GM12878 (cell line): Measurements from ENCODE around the gene NRM. TPM values are rescaled to one million over a fixed set of nuclear protein-coding genes. Genes with fewer than 3 reads are reported as not detected.
A peak's percentile ranks its signal among the peaks of the same experiment; 100 is the strongest.

ENCODE experiments used
- ATAC-seq: fragments of 200-7000 bp; cut with Tn5 transposase; 3 replicates; pipeline ENCODE4 v1.9.1; 2020; ENCODE audit warnings: mild to moderate bottlenecking, moderate library complexity
- BruUV-seq: library from RNA; stranded (reverse); fragments of 400-500 nt; replicated peaks from 2 replicates; lab custom pipeline; 2021; lab: Mats Ljungman, UMichigan
- CTCF ChIA-PET: fragments of 300-600 bp; sonication (Branson Sonifier 250); formaldehyde crosslinking; extraction: SDS; loops from one replicate; lab custom pipeline; 2021; ENCODE audit warnings: inconsistent platforms; lab: Yijun Ruan, JAX
- POLR2A ChIA-PET: fragments of 350-600 bp; formaldehyde crosslinking; extraction: SDS; loops from one replicate; lab custom pipeline; 2021; ENCODE audit warnings: inconsistent platforms; lab: Charles Lee
- RAD21 ChIA-PET: fragments of 300-600 bp; sonication (Branson Sonifier 250); formaldehyde crosslinking; loops from one replicate; lab custom pipeline; 2023; ENCODE audit warnings: antibody characterized with exemption; ENCODE audit not compliant: unreplicated experiment; lab: Charles Lee
- SMC1A ChIA-PET: fragments of 300-600 bp; sonication (Branson Sonifier 250); formaldehyde crosslinking; loops from one replicate; lab custom pipeline; 2023; ENCODE audit not compliant: unreplicated experiment, uncharacterized antibody; lab: Charles Lee
- DNase-seq: peaks from one replicate; pipeline ENCODE4 v3.0.0-alpha.2; 2011; ENCODE audit warnings: low read depth, low spot score
- FAIRE-seq: peaks from 3 replicates; lab custom pipeline; 2011; peaks lifted over from hg19 to GRCh38; lab: Jason Lieb, UNC
- H2AFZ ChIP-seq: 2 replicates; pipeline ENCODE4 v1.6.0; 2011; ENCODE audit warnings: low read depth, low read length, control low read depth; ENCODE audit not compliant: control insufficient read depth
- H3K27ac ChIP-seq: 2 replicates; pipeline ENCODE4 v1.5.1; 2011; ENCODE audit warnings: control low read depth; ENCODE audit not compliant: control insufficient read depth, insufficient read depth
- H3K27me3 ChIP-seq, 2 experiments: replicated peaks in 1 of 2; 2 replicates each; pipeline versions ENCODE4 v1.6.0 to v1.6.1; 2011; ENCODE audit warnings: low read length in 1 of 2; ENCODE audit not compliant: control insufficient read depth in 2 of 2, insufficient read depth in 2 of 2
- H3K36me3 ChIP-seq, 2 experiments: 2 replicates each; pipeline ENCODE4 v1.5.1; 2011; ENCODE audit warnings: low read length in 1 of 2; ENCODE audit not compliant: control insufficient read depth in 2 of 2, insufficient read depth in 2 of 2
- H3K4me1 ChIP-seq: 2 replicates; pipeline ENCODE4 v1.6.1; 2011; ENCODE audit warnings: mild to moderate bottlenecking, low read length, moderate library complexity, mixed read lengths; ENCODE audit not compliant: control insufficient read depth, insufficient read depth
- H3K4me2 ChIP-seq: 2 replicates; pipeline ENCODE4 v1.6.0; 2011; ENCODE audit warnings: control low read depth; ENCODE audit not compliant: control insufficient read depth, insufficient read depth
- H3K4me3 ChIP-seq: fragments of 200-600 bp; sonication (generic); 2 replicates; pipeline ENCODE4 v1.5.1; 2016
- H3K79me2 ChIP-seq: 2 replicates; pipeline ENCODE4 v1.6.0; 2011; ENCODE audit warnings: low read length; ENCODE audit not compliant: control insufficient read depth, insufficient read depth
- H3K9ac ChIP-seq: 2 replicates; pipeline ENCODE4 v1.8.0; 2011; ENCODE audit warnings: low read length, control low read depth, mixed read lengths; ENCODE audit not compliant: control insufficient read depth, insufficient read depth
- H3K9me3 ChIP-seq: replicated peaks from 3 replicates; pipeline ENCODE4 v1.5.1; 2011; ENCODE audit warnings: mild to moderate bottlenecking, low read length; ENCODE audit not compliant: control insufficient read depth, insufficient read depth
- H4K20me1 ChIP-seq: 2 replicates; pipeline ENCODE4 v1.6.0; 2011; ENCODE audit not compliant: control insufficient read depth, insufficient read depth
- BRCA1 ChIP-seq: IDR thresholded peaks from 2 replicates; pipeline ENCODE4 v1.6.1; 2011; ENCODE audit warnings: low read depth, low read length, improper control_type of control experiment
- CBFB ChIP-seq: IDR thresholded peaks from 2 replicates; pipeline ENCODE4 v1.6.1; 2016; ENCODE audit warnings: antibody characterized with exemption, low read depth
- CTCF ChIP-seq, 3 experiments: IDR thresholded peaks in 2 of 3; conservative IDR thresholded peaks in 1 of 3; 2 replicates each; pipeline ENCODE4 v1.5.1; 2011; ENCODE audit warnings: low read depth in 3 of 3, low read length in 3 of 3, mild to moderate bottlenecking in 3 of 3, control low read depth in 2 of 3, moderate library complexity in 2 of 3, inconsistent platforms in 1 of 3, mixed read lengths in 1 of 3; ENCODE audit not compliant: control insufficient read depth in 2 of 3, insufficient read depth in 1 of 3; ENCODE audit errors: extremely low read depth in 1 of 3
- ESRRA ChIP-seq: IDR thresholded peaks from 2 replicates; pipeline ENCODE4 v1.6.1; 2012; ENCODE audit warnings: mild to moderate bottlenecking, low read length, improper control_type of control experiment
- FOXK2 ChIP-seq: fragments of 450-650 bp; IDR thresholded peaks from 2 replicates; pipeline ENCODE4 v1.6.1; 2017; ENCODE audit warnings: mild to moderate bottlenecking, moderate library complexity
- IRF5 ChIP-seq: fragments of 450-650 bp; IDR thresholded peaks from 2 replicates; pipeline ENCODE4 v1.6.1; 2017; ENCODE audit warnings: borderline replicate concordance
- NFYB ChIP-seq: IDR thresholded peaks from 2 replicates; pipeline ENCODE4 v1.6.1; 2011; ENCODE audit warnings: low read depth, mild to moderate bottlenecking, low read length, improper control_type of control experiment, moderate library complexity; ENCODE audit not compliant: insufficient read depth
- SMC3 ChIP-seq: IDR thresholded peaks from 2 replicates; pipeline ENCODE4 v1.6.1; 2011; ENCODE audit warnings: low read length, improper control_type of control experiment, borderline replicate concordance
- WGBS: methylation state at CpG from one replicate; pipeline ENCODE4 v1.1.6; 2016; ENCODE audit warnings: low lambda C conversion rate; ENCODE audit not compliant: insufficient replicate concordance, insufficient coverage; ENCODE audit errors: missing lambda C conversion rate; 5-methylcytosine and 5-hydroxymethylcytosine counted together
- in situ Hi-C: fragments of 300-500 bp; cut with MboI; formaldehyde crosslinking; loops from 9 replicates; pipeline ENCODE4 v1.14.3; 2018; ENCODE audit warnings: mixed read lengths
- intact Hi-C: fragments of 100-400 bp; cut with micrococcal nuclease; formaldehyde crosslinking; loops from one replicate; pipeline ENCODE4 v1.14.2; 2022; ENCODE audit not compliant: unreplicated experiment
- polyA plus RNA-seq, 11 experiments: library from polyadenylated mRNA; depleted of rRNA in 4 of 11; unstranded in 6 of 11; stranded (reverse) in 5 of 11; fragments of >200 nt; fragmentation: Nextera tagmentation in 4 of 11; fragmentation: Illumina TruSeq in 1 of 11; extraction: Ambion mirVana in 4 of 11; extraction: Trizol in 1 of 11; gene quantifications; 1 replicate in 1 of 11; 2 replicates in 10 of 11; pipeline versions ENCODE4 v1.2.1 to v1.2.3, GENCODE V29; 2011 to 2016; ENCODE audit warnings: inconsistent platforms in 2 of 11, missing spikeins in 2 of 11, low read depth in 1 of 11
- total RNA-seq, 4 experiments: library from RNA; depleted of rRNA in 3 of 4; stranded (reverse); fragments of >200 nt in 3 of 4; fragmentation: Illumina TruSeq in 1 of 4; extraction: Trizol in 1 of 4; gene quantifications; 2 replicates each; pipeline versions ENCODE4 v1.2.1 to v1.2.3, GENCODE V29; 2013 to 2021

Gene NRM
- total and polyA plus RNA-seq, 10 of the 15 experiments (the other 5 are each of a cell fraction or from before 2014, with no cell fraction given), result 15.4 to 46.7 (median 29.0) TPM

GRCh38 chr6:30688569-30688968 lies 2.2 kb downstream of the NRM start:
- H3K27ac ChIP-seq, result peak overlapping the region; percentile 96
- in situ Hi-C loops, result no loop called here
- DNase-seq, result no peak
- H2AFZ ChIP-seq, result no peak overlapping the region
- H3K79me2 ChIP-seq, result peaks cover 71% of the 10 kb centered on the region
- no peaks in the 10 kb centered on the region for H4K20me1 ChIP-seq
- WGBS, result 11% methylated on average over 9 of the region's 9 CpGs
- peak overlapping the region; percentile 100 for H3K4me3 ChIP-seq
- BruUV-seq, result no TSS peak
- H3K4me2 ChIP-seq, result peak overlapping the region; percentile 69
- H3K27me3 ChIP-seq, result no peaks in the 10 kb centered on the region
- peak overlapping the region; percentile 75 for H3K9ac ChIP-seq
- intact Hi-C loops, result no loop called here
- ChIA-PET POLR2A (interaction anchor here (0.5 to 6.1 kb wide), 12 partner anchors 8 to 195 kb away, joined by 3 to 167 read pairs (median 11); partner anchors contain the start of genes DHX16, MDC1, MRPS18B and PPP1R10), CTCF (interaction anchor here (0.7 to 4.8 kb wide), 13 partner anchors 8 to 235 kb away, joined by 3 to 64 read pairs (median 5); partner anchors contain the start of genes DHX16, MDC1 and TUBB), RAD21 (interaction anchor here (0.8 to 6.4 kb wide), 7 partner anchors 9 to 225 kb away, joined by 3 to 114 read pairs (median 4); partner anchors contain the start of genes DHX16, MDC1, TUBB and VARS2), SMC1A (interaction anchor here (0.5 to 6.9 kb wide), 14 partner anchors 8 to 132 kb away, joined by 3 to 73 read pairs (median 5); partner anchors contain the start of genes MDC1, MRPS18B and PPP1R10)
- TF ChIP-seq BRCA1, result no peak; the same call in 1 of the 2 replicates
- no peak for TF ChIP-seq CBFB
- TF ChIP-seq SMC3, result 0 out of 2 replicates have a peak, but pooled peaks have one; percentile 20
- TF ChIP-seq NFYB, result no peak
- TF ChIP-seq ESRRA, result no peak
- peak in 2 of 3 experiments; percentile 26 to 38; a peak in 3 of 6 replicates for TF ChIP-seq CTCF (IDR thresholded peaks at IDR 0.05 in 2 of 3, conservative IDR thresholded peaks at IDR 0.05 in 1 of 3; ENCODE audit: control insufficient read depth in 2 of 3, extremely low read depth in 1 of 3, insufficient read depth in 1 of 3, low read depth in 3 of 3, low read length in 3 of 3)
- TF ChIP-seq FOXK2, result no peak
- TF ChIP-seq IRF5, result no peak
- H3K36me3 ChIP-seq, result no peaks in the 10 kb centered on the region
- peak; percentile 39 for ATAC-seq
- H3K4me1 ChIP-seq, result peaks cover 15% of the 10 kb centered on the region
- H3K9me3 ChIP-seq, result no peaks in the 10 kb centered on the region
- peak; percentile 54 for FAIRE-seq
